Common myeloid progenitor, CD34-positive (primary cell): ENCODE data around the gene PRICKLE4.

Experiments
- CTCF ChIA-PET: fragments of 350-600 bp; sonication (Branson Sonifier 250); formaldehyde crosslinking; loops from one replicate; lab custom pipeline; 2021; ENCODE audit warnings: antibody characterized with exemption; lab: Charles Lee
- POLR2A ChIA-PET: fragments of 350-600 bp; sonication (Branson Sonifier 250); formaldehyde crosslinking; loops from one replicate; lab custom pipeline; 2021; ENCODE audit warnings: antibody characterized with exemption; lab: Charles Lee
- DNase-seq, 3 donors: peaks; one replicate each; pipeline versions ENCODE4 v3.0.0 to v3.0.0-alpha.2; 2013
- H3K27ac ChIP-seq, 2 experiments: 1 replicate in 1 of 2; 2 replicates in 1 of 2; pipeline ENCODE4 v1.7.0; 2013; ENCODE audit warnings: inconsistent platforms in 2 of 2, low read length in 2 of 2, mild to moderate bottlenecking in 2 of 2, low read depth in 1 of 2, moderate library complexity in 1 of 2; ENCODE audit not compliant: severe bottlenecking in 2 of 2, insufficient read depth in 1 of 2, poor library complexity in 1 of 2
- H3K27me3 ChIP-seq, 5 experiments: replicated peaks in 2 of 5; 1 replicate in 3 of 5; 2 replicates in 2 of 5; pipeline versions ENCODE4 v1.6.1 to v1.7.0; 2013; ENCODE audit warnings: low read length in 4 of 5, mild to moderate bottlenecking in 2 of 5, moderate library complexity in 2 of 5, inconsistent platforms in 1 of 5; ENCODE audit not compliant: insufficient read depth in 5 of 5, control insufficient read depth in 4 of 5
- H3K36me3 ChIP-seq, 4 experiments: 1 replicate in 2 of 4; 2 replicates in 2 of 4; pipeline versions ENCODE4 v1.6.1 to v1.7.0; 2013; ENCODE audit warnings: low read length in 3 of 4, control low read depth in 1 of 4, mild to moderate bottlenecking in 1 of 4; ENCODE audit not compliant: control insufficient read depth in 4 of 4, insufficient read depth in 4 of 4
- H3K4me1 ChIP-seq, 4 experiments: 1 replicate in 3 of 4; 2 replicates in 1 of 4; pipeline versions ENCODE4 v1.6.1 to v1.7.1; 2013; ENCODE audit warnings: low read length in 3 of 4, mild to moderate bottlenecking in 3 of 4, control low read depth in 1 of 4, inconsistent platforms in 1 of 4, moderate library complexity in 1 of 4; ENCODE audit not compliant: control insufficient read depth in 4 of 4, insufficient read depth in 4 of 4; ENCODE audit errors: control extremely low read depth in 1 of 4
- H3K4me3 ChIP-seq, 7 experiments: 1 replicate in 4 of 7; 2 replicates in 3 of 7; pipeline versions ENCODE4 v1.5.1 to v1.7.0; 2013; ENCODE audit warnings: mild to moderate bottlenecking in 7 of 7, low read length in 6 of 7, moderate library complexity in 6 of 7, inconsistent platforms in 2 of 7, low read depth in 2 of 7, control low read depth in 1 of 7; ENCODE audit not compliant: insufficient read depth in 4 of 7, control insufficient read depth in 1 of 7; ENCODE audit errors: extremely low read depth in 1 of 7
- H3K9me3 ChIP-seq, 5 experiments: 1 replicate in 4 of 5; 2 replicates in 1 of 5; pipeline versions ENCODE4 v1.6.1 to v1.7.1; 2013; ENCODE audit warnings: low read length in 4 of 5, mild to moderate bottlenecking in 2 of 5, inconsistent platforms in 1 of 5, low read depth in 1 of 5, moderate library complexity in 1 of 5; ENCODE audit not compliant: control insufficient read depth in 4 of 5, insufficient read depth in 2 of 5; ENCODE audit errors: control extremely low read depth in 1 of 5
- WGBS: methylation state at CpG from one replicate; pipeline ENCODE4 v1.1.5; 2013; ENCODE audit not compliant: insufficient coverage; 5-methylcytosine and 5-hydroxymethylcytosine counted together

PRICKLE4 gene

GRCh38 chr6:41746107-41746506 lies 34.5 kb upstream of the PRICKLE4 start:
- WGBS = 97% methylated on average over 9 of the region's 10 CpGs
- Histone ChIP-seq H3K27ac (no peak overlapping the region), H3K9me3 (no peaks in the 10 kb centered on the region), H3K4me1 (no peaks in the 10 kb centered on the region), H3K36me3 (no peaks in the 10 kb centered on the region), H3K27me3 (no peaks in the 10 kb centered on the region), H3K4me3 (no peak overlapping the region)
- POLR2A ChIA-PET = no interaction called here
- DNase-seq = no peak
- CTCF ChIA-PET = interaction anchor here (0.7 kb wide), 1 partner anchor 29 kb away, joined by 4 read pairs; no protein-coding TSS in a partner anchor

DNA sequence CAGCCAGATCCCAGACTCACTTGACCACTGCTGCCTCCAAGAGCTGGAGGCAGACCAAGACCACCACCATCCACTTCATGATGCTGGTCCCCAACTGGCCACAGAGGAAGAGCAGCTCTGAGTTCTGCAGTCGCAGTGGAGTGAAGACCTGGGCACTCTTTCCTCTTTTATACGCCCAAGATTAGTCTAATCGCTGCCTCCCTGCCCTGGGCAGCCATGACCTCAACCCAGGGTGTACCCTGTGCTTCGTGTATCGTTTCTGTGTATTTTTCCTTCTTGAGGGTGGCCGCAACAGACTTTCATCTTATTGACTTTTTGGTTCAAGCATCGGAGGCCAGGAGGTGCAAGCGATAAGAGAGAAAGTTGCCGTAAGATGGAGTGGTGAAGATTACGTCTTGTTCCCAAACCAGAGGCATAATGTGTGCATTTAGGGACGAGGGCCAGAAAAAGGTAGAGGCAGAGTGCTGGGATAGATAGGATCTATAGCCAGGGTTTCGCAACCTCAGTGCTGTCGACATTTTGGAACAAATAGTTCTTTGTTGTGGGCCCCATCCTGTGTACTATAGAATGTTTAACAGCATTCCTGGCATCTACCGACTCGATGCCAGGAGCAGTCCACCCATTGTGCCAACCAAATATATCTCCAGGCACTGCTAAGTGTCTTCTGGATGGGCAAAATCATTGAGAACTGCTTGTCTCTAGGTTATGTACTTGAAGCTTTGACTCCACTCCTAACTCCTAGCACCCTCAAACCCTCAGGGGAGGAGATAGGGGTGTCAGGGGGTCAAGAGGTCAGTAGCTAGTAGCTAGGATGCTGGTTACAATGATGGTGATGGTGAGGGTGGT lies 33.1 kb upstream of the PRICKLE4 start, which contains the start of gene PGC:
PGC (minus strand) TSS at position 142 of the 846 bp plus-strand sequence; CDS start at position 79, 63 bp downstream.
- POLR2A ChIA-PET = no interaction called here

DNA sequence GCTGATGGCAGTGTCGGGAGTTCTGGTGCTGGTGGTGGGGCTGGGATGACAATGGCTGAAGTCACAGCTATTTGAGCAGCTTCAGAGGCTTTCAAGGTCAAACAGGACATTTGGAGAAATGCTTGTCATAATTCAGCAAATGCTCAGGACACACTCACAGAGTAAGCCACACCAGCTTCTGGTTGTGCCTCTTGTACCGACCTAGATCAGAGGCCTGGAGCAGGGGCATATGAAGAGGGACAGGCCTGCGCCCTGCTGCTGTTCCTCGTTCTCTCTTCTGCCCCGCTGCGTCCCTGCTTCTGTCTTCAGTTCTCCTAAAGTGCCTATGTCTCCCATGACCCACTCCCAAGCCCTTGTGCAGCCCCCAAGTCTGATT lies 32.5 kb upstream of the PRICKLE4 start:
- H3K9me3 ChIP-seq = no peaks in the 10 kb centered on the region
- 97% methylated on average over 6 of the region's 6 CpGs for WGBS
- CTCF ChIA-PET = interaction anchor here (0.9 to 1.3 kb wide), 4 partner anchors 11 to 44 kb away, joined by 3 read pairs; no protein-coding TSS in a partner anchor
- no peaks in the 10 kb centered on the region for H3K27me3 ChIP-seq
- no peak overlapping the region for H3K27ac ChIP-seq
- H3K4me1 ChIP-seq = no peaks in the 10 kb centered on the region
- no peak overlapping the region for H3K4me3 ChIP-seq
- POLR2A ChIA-PET = no interaction called here
- DNase-seq = no peak
- H3K36me3 ChIP-seq = no peaks in the 10 kb centered on the region

More for the DNA sequence above, 33.1 kb upstream of the PRICKLE4 start, which contains the start of gene PGC:
- H3K27me3 ChIP-seq = no peaks in the 10 kb centered on the region
- no peaks in the 10 kb centered on the region for H3K36me3 ChIP-seq
- no peak within 1 kb of the TSS for H3K4me3 ChIP-seq
- no peaks in the 10 kb centered on the region for H3K4me1 ChIP-seq
- CTCF ChIA-PET = interaction anchor here (0.9 kb wide), 3 partner anchors 12 to 41 kb away, joined by 3 read pairs; no protein-coding TSS in a partner anchor
- WGBS = 96% methylated on average over 14 of the region's 15 CpGs
- H3K9me3 ChIP-seq = no peaks in the 10 kb centered on the region
- H3K27ac ChIP-seq = no peak within 1 kb of the TSS
- no peak for DNase-seq

- H3K4me1 ChIP-seq = no peaks in the 10 kb centered on the region
- H3K27me3 ChIP-seq = no peaks in the 10 kb centered on the region
- no peak overlapping the region for H3K4me3 ChIP-seq
- H3K36me3 ChIP-seq = no peaks in the 10 kb centered on the region
- no peak for DNase-seq
- H3K9me3 ChIP-seq = no peaks in the 10 kb centered on the region
- POLR2A ChIA-PET = no interaction called here
- WGBS = 100% methylated on average over 3 of the region's 3 CpGs
- no peak overlapping the region for H3K27ac ChIP-seq
- CTCF ChIA-PET = interaction anchor here (0.6 to 1.3 kb wide), 5 partner anchors 11 to 44 kb away, joined by 3 read pairs; no protein-coding TSS in a partner anchor
Observed at GRCh38 chr6:41748542-41748941, 32.0 kb upstream of the PRICKLE4 start.

DNA sequence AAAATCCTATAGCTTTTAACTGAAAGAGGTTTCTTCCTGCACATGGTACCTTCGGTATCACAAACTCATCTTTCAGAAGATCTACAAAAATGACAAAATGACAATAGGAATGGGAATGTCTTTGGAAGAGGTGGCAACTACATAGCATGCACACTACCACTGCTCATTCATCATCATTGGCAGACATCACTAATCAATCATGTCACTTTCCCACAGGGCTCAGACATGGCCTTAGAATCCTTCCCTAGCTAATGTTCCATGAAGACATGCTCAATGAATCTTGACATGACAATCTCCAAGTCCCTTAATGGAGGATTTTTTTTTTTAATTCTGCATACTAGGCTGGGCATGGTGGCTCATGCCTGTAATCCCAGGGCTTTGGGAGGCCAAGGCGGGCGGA lies 30.2 kb upstream of the PRICKLE4 start:
- Histone ChIP-seq H3K4me3 (no peak overlapping the region), H3K9me3 (no peaks in the 10 kb centered on the region), H3K27me3 (peaks cover 0 to 4% (median 0%) of the 10 kb centered on the region in 5 experiments), H3K27ac (no peak overlapping the region), H3K36me3 (no peaks in the 10 kb centered on the region), H3K4me1 (no peaks in the 10 kb centered on the region)
- 100% methylated on average over 1 of the region's 3 CpGs for WGBS
- CTCF ChIA-PET = interaction anchor here (0.9 to 2.0 kb wide), 2 partner anchors 9 to 24 kb away, joined by 3 to 9 read pairs; no protein-coding TSS in a partner anchor
- DNase-seq = no peak
- POLR2A ChIA-PET = no interaction called here

DNA sequence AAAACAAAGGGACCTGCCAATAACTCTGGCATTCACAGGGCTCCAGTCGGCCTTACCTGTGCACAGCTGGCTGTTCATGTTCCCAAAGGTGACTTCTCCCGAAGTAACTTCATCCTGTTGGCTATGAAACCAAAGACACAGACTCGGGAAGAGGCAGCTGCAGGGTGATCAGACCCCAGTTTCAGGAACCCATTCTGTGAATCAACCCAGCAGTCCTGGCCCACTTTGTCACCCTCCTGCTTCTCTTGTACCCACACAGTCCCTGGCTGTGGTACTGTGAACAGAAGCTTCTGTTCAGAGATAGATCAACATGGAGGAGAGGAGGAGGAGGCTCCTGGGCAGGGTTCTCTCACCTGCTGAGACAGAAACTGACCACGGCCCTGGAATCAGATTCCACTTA lies 24.7 kb upstream of the PRICKLE4 start:
- WGBS = 94% methylated on average over 3 of the region's 4 CpGs
- POLR2A ChIA-PET = interaction anchor here (0.7 kb wide), 1 partner anchor 166 kb away, joined by 3 read pairs; no protein-coding TSS in a partner anchor
- Histone ChIP-seq H3K4me3 (no peak overlapping the region), H3K36me3 (no peaks in the 10 kb centered on the region), H3K9me3 (no peaks in the 10 kb centered on the region), H3K27me3 (peaks cover 0 to 4% (median 0%) of the 10 kb centered on the region in 5 experiments), H3K27ac (no peak overlapping the region), H3K4me1 (peaks cover 0 to 6% (median 2%) of the 10 kb centered on the region in 4 experiments)
- CTCF ChIA-PET = interaction anchor here (1.0 to 3.0 kb wide), 4 partner anchors 12 to 50 kb away, joined by 4 to 11 read pairs (median 4); no protein-coding TSS in a partner anchor
- DNase-seq = no peak
